GM18526 (cell line): ENCODE data around the gene LRIG1.

ENCODE experiments used
- POLR2A ChIP-seq: IDR thresholded peaks from 3 replicates; pipeline ENCODE4 v1.6.1; 2011; ENCODE audit not compliant: insufficient read length; ENCODE audit errors: extremely low read depth

Gene LRIG1

DNA sequence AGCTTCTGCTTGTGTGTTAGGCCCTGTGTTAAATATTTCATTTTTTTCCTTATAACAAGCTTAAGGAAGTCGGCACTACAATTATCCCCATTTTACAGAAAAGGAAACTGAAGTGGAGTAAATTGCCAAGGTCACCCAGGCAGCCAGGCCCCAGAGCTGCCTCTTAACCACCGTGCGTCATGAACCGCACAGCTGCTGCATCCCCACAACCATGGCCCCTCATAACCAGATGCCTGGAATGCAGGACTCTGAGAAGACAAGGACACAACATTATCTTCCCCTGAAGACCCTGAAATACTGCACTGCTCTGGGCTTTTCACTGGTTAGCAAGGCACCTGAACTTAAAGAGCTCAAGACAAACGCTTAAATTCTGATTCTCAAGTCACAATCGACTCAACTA lies 14.6 kb downstream of the LRIG1 start:
- no peak for TF ChIP-seq POLR2A

DNA sequence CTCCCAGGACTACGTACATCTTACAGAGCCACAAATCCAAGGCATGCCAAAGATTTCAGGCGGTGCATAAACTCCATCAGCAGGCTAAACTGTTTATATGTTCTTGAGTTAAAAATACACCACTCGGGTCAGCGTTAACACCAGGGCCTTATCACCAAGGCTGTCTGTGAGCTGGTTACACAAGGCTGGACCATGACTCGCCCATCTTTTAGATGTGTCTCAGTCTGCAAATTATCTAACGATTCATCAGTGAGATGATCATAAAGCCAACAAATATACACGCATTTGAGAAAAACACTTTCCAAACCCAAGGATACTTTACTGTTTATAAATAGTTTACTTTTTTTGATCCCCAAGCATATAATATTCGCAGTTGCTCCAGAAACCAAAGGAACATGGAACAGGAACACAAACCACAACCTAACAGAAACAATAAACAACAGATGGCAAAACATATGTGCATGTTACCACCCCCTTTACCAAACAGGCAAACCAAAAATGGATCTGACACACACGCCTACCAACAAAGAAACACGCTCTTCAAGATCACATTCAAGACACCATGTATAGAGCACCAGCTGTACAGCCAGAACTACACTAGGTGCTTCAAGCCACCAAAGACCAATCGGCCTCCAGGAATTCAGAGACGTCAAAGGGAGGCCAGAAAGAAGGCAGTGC lies 15.4 kb downstream of the LRIG1 start:
- no peak for TF ChIP-seq POLR2A

DNA sequence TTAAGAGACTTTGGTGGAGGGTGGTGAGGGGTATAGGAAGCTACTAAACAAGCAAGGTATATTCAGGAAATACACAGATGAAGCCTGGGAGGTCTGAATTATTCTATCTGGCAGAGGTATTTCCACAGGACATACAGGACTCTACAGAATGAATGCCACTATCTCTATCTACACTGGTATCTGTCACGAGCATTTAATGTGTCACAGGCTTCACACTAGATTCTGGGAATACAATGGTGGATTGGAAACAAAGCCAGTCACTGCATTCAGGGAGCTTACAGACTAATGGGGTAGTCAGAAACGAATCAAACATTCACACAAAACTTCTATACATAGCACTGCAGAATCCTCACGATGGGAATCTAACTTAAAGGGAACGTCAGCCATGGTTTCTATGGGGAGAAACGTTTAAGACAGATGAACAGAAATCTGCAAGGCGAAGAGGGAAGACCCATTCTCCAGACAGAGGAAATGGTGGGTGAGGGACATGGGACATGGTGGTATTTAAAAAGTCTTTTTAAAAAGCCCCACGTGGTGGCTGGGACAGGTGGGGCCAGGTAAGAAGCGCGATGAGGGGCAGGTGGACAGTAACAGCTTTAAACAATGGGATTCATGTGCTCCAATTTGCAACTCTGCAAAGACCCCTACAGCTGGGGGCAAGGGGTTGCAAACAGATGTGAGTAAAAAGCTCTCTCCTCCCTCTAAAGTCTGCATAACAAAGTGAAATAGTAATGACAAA lies 16.5 kb downstream of the LRIG1 start:
- TF ChIP-seq POLR2A: no peak

DNA sequence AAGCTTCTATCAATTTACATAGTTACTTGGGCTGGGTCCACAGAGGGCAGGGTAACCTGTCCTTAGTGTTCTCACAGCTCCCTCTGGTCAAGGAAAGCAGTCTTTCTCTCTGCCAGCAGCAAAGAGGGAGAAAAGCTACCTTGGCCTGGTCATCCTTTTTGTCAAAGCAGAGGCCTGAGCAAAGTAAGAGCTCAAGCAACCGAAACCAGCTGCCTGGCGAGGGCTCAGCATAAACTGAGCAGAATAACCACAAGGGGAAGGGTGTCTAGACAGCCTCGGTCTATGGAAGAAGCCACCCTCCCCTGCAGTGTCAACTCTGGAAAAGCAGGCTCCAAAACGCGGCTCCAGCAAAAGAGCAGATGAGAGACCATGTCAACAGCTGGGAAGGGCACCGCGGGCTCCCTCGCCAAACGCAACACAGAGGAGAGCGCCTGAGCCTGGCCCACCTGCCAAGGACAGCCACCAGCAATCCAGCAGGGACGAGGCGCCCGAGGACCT lies 17.4 kb downstream of the LRIG1 start:
- TF ChIP-seq POLR2A: no peak

DNA sequence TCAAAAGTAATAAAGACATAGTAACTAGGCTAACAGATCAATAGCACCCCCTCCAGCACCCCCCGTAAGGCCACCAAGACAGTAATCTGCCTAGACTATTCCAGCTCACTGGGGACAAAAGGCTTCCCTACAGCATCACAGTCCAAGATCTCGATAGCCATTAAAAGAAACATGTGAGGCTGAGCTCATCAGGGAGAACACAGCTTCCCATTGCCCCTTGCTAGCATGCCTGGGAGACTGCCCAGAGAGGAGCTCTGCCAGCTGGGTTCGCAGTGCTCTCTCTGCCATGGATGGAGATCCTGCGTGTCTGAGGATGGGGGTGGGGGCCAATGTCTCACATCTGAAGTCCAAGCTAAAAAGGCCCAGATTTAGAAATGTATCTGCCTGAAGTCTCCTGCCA lies 17.8 kb downstream of the LRIG1 start:
- TF ChIP-seq POLR2A: no peak

DNA sequence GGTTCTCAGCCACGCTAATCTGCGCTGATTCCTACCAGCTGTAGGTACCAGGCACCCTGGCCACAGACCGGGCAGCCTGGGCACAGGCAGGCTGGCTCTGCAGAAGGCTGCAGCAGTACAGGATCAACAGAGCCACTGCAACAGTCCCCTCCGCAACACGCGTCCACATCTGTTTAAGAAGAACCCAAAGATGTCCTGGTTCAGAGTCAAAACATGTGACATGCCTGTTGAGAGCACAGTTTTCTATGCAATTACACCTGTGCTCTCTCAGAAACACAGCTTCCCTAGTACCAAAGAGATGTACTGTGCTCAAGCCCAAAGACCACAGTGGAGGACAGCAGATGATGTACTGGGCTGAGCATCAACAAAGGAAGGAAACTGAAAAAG lies 18.8 kb downstream of the LRIG1 start:
- TF ChIP-seq POLR2A: no peak

DNA sequence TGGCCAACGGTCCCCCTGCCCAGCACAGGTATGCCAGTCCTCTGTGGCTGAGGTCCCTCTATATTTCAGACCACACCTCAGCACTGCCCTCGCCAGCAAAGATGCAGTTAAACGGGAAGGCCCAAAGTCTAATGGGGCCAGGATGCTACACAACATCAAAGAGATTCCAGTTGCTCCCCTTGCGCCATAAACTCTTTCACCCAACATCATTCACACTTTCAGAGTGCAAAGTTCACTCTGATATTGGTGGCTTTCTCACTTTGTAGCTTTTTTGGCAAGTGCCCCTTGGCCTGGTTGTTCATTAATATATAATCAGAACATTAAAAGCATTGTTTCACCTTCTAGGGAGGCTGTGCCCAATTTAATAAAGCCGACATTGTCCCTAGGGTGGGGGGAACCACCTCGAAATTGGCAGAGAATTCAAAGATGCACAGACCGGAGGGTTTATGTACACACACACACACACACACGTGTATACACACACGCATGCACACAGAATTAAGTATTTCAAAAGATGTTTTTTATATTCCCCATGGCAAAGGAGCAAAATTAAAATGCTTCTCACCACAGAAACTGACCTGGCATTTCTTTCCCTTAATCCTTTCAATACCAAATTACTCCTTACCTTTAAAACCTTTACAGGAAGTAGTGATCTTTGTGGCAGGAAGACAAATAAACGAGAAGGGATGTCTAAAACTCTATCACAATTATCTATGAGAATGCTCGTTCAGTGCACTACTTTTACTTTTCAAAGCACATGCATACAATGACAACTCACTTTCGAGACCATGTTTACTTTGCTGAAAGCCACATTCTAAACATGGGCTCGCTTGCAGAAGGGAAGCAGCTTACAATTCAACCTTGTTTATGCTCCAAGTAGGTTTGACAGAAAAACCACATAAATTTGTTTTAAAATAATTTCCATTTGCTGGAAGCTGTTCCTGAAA lies 19.5 kb downstream of the LRIG1 start:
- TF ChIP-seq POLR2A: no peak

DNA sequence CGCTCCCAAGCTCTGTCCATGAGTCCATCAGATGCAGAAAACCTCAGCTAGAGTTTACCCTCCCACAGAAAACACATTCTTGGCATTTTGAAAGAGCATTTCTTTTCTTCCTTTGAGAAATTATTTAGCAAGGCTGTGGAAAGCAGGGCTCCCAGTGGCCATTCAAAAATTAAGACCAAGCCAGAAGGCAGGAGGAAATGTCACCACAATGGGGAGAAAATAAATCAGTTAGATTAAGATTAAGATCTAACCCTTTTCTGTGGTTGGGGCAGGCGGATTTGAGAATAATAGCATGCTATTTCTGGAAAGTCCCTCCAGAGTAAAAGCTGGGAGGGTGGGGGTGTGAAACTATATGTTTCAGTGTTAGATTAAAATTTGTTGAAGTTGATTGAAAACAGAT lies 20.2 kb downstream of the LRIG1 start:
- no peak for TF ChIP-seq POLR2A

DNA sequence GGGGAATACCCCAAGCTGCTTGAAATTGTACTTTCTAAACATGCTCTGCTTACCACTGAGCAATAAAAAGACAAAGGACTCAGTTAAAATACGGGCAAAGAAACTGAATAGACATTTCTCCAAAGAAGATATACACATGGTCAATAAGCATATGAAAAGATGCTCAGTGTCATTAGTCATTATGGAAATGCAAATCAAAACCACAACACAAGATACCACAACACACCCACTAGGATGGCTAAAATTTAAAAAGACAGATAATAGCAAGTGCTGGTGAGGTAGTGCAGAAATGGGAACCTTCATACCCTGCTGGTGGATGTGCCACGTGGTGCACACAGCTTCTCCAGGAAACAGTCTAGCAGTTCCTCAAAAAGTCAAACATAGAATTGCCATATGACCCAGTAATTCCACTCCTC lies 21.3 kb downstream of the LRIG1 start:
- no peak for TF ChIP-seq POLR2A

DNA sequence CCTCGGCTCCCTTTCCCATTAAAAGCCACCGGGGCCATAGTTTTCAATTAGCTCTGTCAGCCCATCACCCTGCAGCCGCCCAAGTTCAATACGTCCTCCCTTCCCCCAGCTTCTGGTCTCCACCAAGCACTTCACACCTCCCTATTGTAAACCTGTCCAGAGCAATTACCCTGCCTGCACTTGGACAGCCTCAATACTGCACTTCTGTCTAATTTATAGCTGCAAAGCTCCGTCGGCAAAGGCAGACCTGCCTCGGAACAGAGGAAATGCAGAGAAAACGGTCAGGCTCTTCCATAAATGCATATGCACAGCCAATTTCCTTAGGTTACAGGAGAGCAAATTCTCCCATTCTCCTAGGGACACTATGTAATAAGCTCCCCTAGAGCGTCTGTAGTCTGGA lies 21.9 kb downstream of the LRIG1 start:
- no peak for TF ChIP-seq POLR2A

DNA sequence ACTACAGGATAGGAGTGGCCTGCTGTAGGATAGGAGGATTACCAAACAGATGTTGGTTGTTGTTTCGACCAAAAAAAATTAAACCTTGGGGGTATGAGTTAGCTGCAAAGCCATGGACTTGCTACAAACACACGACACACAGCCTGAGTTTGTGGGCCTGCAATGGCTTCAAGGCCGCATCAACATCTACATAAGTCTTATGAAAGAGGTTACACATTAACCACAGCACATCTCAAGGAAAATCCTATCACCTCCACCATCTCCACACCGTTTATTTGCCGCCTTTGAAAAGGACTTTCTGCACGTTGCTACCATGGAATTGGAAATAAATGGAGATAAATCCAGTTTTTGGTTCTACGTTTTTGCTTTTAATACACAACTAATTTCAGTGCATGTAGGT lies 23.0 kb downstream of the LRIG1 start:
- no peak for TF ChIP-seq POLR2A

DNA sequence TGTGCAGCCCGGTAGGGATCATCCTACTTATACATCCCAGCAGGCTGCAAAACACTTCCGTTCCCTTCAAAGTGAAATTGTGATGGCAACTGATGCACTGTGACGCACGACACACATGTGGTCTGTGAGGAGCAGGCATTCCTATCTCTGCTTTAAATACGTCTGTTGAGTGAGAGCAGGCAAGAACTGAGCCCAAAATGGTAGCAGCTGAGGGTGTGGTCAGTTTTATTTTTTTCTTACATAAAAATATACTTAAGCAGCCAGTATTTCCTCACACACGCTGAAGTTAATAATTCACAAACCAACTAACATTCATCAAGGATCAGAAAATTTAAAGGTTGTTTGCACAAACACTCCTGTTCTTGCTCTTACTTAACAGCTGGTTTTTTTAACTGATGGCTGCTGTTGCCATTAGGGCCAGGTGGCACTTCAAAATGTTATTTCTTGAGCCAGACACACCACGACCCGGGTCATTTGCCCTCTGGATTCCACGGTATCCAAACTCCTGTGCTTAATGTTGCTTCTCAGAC lies 23.9 kb downstream of the LRIG1 start:
- no peak for TF ChIP-seq POLR2A

DNA sequence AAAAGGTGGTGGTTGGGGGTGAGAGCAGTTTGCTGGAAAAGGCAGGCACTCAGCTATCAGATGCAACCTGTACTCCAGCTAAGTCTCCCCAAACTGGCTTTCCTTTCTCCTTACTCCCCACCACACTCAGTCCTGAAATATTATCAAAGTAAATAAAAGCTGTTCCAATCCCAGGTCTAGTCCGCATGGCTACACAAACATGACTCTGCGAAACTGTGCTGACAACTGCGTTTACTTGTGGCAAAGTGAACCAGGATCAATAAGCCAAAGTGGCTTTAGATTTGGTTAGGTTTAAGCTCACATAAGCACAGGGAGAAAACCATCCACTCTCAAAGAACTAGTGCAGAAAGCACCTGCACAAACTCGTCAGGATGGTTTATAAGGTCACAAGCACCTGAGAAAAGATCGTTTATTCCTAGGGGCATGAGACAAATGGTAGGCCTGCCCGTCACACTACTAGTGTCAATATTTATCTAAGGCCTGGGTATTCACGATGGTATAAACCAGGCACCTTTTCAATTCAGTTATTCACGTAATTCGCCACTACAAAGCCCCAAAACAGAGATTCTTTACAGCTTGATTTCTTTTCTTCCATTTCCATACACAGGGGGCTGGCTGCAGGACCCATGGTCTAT lies 25.3 kb downstream of the LRIG1 start:
- TF ChIP-seq POLR2A: no peak

DNA sequence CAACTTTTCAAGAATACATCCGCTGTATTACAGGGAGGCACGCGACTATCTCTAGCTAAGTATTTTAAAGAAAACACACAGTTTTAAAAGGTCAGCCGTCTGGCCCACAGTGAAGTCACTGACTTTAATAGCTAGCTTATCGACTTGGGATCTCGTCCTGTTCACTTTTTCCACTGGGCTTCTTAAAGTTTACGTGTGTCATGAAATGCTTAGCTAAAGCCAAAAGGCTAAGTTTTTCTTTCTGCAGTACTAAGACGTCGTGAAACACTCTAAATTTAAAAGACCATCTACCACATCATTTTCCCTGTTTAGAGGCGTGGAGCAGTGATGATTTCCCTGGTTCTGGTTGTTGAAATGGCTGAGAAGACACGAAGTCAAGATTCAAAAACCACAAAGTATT lies 27.1 kb downstream of the LRIG1 start:
- TF ChIP-seq POLR2A: no peak

DNA sequence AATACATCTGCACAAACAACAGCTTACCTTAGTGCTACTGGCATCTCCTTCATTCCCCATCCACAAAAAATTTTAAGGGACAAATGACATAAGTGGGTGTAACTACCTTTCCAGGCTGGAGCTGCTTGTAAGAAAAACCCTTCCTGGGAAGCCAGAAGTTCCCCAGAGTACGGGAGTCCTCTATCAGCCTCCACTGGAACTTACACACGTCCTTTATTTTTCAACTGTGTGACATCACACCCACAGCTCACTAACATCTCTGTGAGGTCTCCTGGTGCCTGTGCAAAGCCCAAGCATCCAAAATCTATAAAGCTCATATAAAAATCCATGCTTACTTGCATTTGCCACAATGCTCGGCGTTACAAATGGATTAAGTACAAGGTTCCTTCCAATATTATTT lies 27.6 kb downstream of the LRIG1 start:
- TF ChIP-seq POLR2A: no peak
